ENCODE results near the gene GJA1.
A peak's percentile ranks its signal among the peaks of the same experiment; 100 is the strongest.
"Not testable (repeated sequence)": the region's sequence is repeated elsewhere in the genome, so short reads cannot be mapped to it uniquely, and the experiment has no call there.

GJA1 gene

GRCh38 chr6:121435444-121436069, at the start of gene GJA1:
TSS of gene GJA1 (plus strand) at chr6:121435646. CDS start at chr6:121446848, 11,202 bp downstream.
- no peak for DNase-seq

GRCh38 chr6:121386551-121386950, 48.9 kb upstream of the GJA1 start:
- not testable (repeated sequence) for DNase-seq

- DNase-seq, result no peak
Measured at GRCh38 chr6:121389419-121389818, 46.0 kb upstream of the GJA1 start.

GRCh38 chr6:121393731-121394505, 41.5 kb upstream of the GJA1 start:
- DNase-seq, result no peak

GRCh38 chr6:121395736-121396135, 39.7 kb upstream of the GJA1 start:
- DNase-seq, result no peak

- not testable (repeated sequence) for DNase-seq
Measured at GRCh38 chr6:121397188-121397587, 38.3 kb upstream of the GJA1 start.

- DNase-seq, result no peak
Measured at GRCh38 chr6:121398127-121398526, 37.3 kb upstream of the GJA1 start.

- DNase-seq, result no peak
Measured at GRCh38 chr6:121399966-121400365, 35.5 kb upstream of the GJA1 start.

GRCh38 chr6:121403964-121404363, 31.5 kb upstream of the GJA1 start:
- no peak for DNase-seq

GRCh38 chr6:121405306-121405705, 30.1 kb upstream of the GJA1 start:
- DNase-seq, result no peak

GRCh38 chr6:121408321-121408720, 27.1 kb upstream of the GJA1 start:
- no peak for DNase-seq

GRCh38 chr6:121413879-121414278, 21.6 kb upstream of the GJA1 start:
- no peak for DNase-seq

GRCh38 chr6:121418346-121418745, 17.1 kb upstream of the GJA1 start:
- DNase-seq, result no peak

- DNase-seq, result peak; percentile 53
Measured at GRCh38 chr6:121426686-121427085, 8.8 kb upstream of the GJA1 start.

GRCh38 chr6:121428872-121429756, 6.3 kb upstream of the GJA1 start:
- no peak for DNase-seq

GRCh38 chr6:121430514-121431460, 4.7 kb upstream of the GJA1 start:
- peak; percentile 22 for DNase-seq

- not testable (repeated sequence) for DNase-seq
Measured at GRCh38 chr6:121431776-121432175, 3.7 kb upstream of the GJA1 start.

GRCh38 chr6:121434037-121434770, 1.2 kb upstream of the GJA1 start:
- no peak for DNase-seq

- no peak for DNase-seq
Measured at GRCh38 chr6:121436274-121436857, 920 bp downstream of the GJA1 start.

- DNase-seq, result no peak
Measured at GRCh38 chr6:121436960-121437850, 1.8 kb downstream of the GJA1 start.

All from NCI-H146 (cell line).